Vagina (tissue), 2 donors: ENCODE measurements around the gene SCD.
"Not testable (repeated sequence)": the region's sequence is repeated elsewhere in the genome, so short reads cannot be mapped to it uniquely, and the experiment has no call there.

ENCODE experiments used
- POLR2A ChIP-seq, 2 donors: fragments of 450-650 bp; IDR thresholded peaks; one replicate each; pipeline ENCODE4 v1.6.1; 2017; ENCODE audit warnings: antibody characterized with exemption in 2 of 2, mild to moderate bottlenecking in 2 of 2, moderate library complexity in 2 of 2
- POLR2AphosphoS5 ChIP-seq, 2 donors: sonication (generic); formaldehyde crosslinking; IDR thresholded peaks; one replicate each; pipeline ENCODE4 v1.9.0; 2017; ENCODE audit warnings: antibody characterized with exemption in 2 of 2, mild to moderate bottlenecking in 2 of 2, low read depth in 1 of 2; ENCODE audit not compliant: insufficient read depth in 1 of 2
- TF ChIP-seq, protein P1 (sequence below), 3 experiments: fragments of 450-650 bp in 2 of 3; fragments of 200-600 bp in 1 of 3; sonication (generic) in 1 of 3; IDR thresholded peaks; one replicate each; pipeline ENCODE4 v1.5.1; 2017 to 2019; ENCODE audit warnings: antibody characterized with exemption in 3 of 3, mild to moderate bottlenecking in 2 of 3, moderate library complexity in 2 of 3

DNA sequence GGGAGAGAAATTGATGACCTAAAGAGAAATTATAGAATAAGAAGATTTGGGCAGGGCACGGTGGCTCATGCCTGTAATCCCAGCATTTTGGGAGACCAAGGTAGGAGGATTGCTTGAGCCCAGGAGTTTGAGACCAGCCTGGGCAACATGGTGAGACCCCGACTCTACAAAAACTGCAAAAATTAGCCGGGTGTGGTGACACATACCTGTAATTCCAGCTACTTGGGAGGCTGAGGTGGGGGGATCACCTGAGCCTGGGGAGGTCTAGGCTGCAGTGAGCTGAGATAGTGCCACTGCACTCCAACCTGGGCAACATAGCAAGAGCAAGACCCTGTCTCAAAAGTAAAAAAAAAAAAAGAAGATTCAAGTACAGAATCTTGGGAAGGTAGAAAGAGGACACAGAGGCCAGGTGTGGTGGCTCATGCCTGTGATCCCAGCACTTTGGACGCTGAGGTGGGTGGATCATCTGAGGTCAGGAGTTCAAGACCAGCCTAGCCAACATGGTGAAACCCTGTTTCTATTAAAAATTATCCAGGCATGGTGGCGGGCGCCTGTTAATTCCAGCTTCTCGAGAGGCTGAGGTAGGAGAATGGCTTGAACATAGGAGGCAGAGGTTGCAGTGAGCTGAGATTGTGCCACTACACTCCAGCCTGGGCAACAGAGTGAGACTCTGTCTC lies 27.8 kb downstream of the SCD start:
- TF ChIP-seq, protein P1, sequence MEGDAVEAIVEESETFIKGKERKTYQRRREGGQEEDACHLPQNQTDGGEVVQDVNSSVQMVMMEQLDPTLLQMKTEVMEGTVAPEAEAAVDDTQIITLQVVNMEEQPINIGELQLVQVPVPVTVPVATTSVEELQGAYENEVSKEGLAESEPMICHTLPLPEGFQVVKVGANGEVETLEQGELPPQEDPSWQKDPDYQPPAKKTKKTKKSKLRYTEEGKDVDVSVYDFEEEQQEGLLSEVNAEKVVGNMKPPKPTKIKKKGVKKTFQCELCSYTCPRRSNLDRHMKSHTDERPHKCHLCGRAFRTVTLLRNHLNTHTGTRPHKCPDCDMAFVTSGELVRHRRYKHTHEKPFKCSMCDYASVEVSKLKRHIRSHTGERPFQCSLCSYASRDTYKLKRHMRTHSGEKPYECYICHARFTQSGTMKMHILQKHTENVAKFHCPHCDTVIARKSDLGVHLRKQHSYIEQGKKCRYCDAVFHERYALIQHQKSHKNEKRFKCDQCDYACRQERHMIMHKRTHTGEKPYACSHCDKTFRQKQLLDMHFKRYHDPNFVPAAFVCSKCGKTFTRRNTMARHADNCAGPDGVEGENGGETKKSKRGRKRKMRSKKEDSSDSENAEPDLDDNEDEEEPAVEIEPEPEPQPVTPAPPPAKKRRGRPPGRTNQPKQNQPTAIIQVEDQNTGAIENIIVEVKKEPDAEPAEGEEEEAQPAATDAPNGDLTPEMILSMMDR (IDR thresholded peaks at IDR 0.05), result not testable (repeated sequence)
- TF ChIP-seq POLR2A (IDR thresholded peaks at IDR 0.05); POLR2AphosphoS5 (IDR thresholded peaks at IDR 0.05; ENCODE audit: insufficient read depth in 1 of 2, low read depth in 1 of 2): not testable (repeated sequence)
